Dermis blood vessel endothelial cell (primary cell): ENCODE measurements around the gene ING4. TPM values are rescaled to one million over a fixed set of nuclear protein-coding genes. Genes with fewer than 3 reads are reported as not detected.

ENCODE experiments used
- DNase-seq: peaks from one replicate; pipeline ENCODE4 v3.0.0; 2010
- total RNA-seq: library from RNA; depleted of rRNA; stranded (reverse); fragments of >200 nt; gene quantifications from 2 replicates; pipeline ENCODE4 v1.2.3, GENCODE V29; 2014

The ING4 gene
- total RNA-seq, 1 donor from 2014 or later: 61.1 TPM

- no peak for DNase-seq
Observed at GRCh38 chr12:6685814-6686213, 22.9 kb upstream of the ING4 start.

- peak; percentile 60 for DNase-seq
Observed at GRCh38 chr12:6684609-6685008, 21.7 kb upstream of the ING4 start.

- no peak for DNase-seq
Observed at GRCh38 chr12:6676962-6677361, 14.0 kb upstream of the ING4 start.

- no peak for DNase-seq
Observed at GRCh38 chr12:6672143-6672542, 9.2 kb upstream of the ING4 start.

GRCh38 chr12:6667559-6668210, 4.8 kb upstream of the ING4 start:
- DNase-seq: no peak

GRCh38 chr12:6666211-6666610, 3.3 kb upstream of the ING4 start:
- no peak for DNase-seq

- DNase-seq: no peak
Observed at GRCh38 chr12:6664902-6665301, 2.0 kb upstream of the ING4 start.

GRCh38 chr12:6662602-6662905, 365 bp downstream of the ING4 start:
- DNase-seq: no peak

GRCh38 chr12:6653987-6654386, 8.9 kb downstream of the ING4 start:
- DNase-seq: no peak

GRCh38 chr12:6653342-6653741, 9.6 kb downstream of the ING4 start:
- no peak for DNase-seq

- no peak for DNase-seq
Observed at GRCh38 chr12:6652391-6652790, 10.5 kb downstream of the ING4 start.

- DNase-seq: no peak
Observed at GRCh38 chr12:6650832-6651231, 12.1 kb downstream of the ING4 start.

- peak; percentile 70 for DNase-seq
Observed at GRCh38 chr12:6647083-6647604, 15.8 kb downstream of the ING4 start, which contains the start of gene ACRBP. ACRBP (minus strand) TSS chr12:6647432; CDS start chr12:6647366, 66 bp downstream.

- no peak for DNase-seq
Observed at GRCh38 chr12:6646276-6647082, 16.4 kb downstream of the ING4 start.

GRCh38 chr12:6644903-6645302, 18.0 kb downstream of the ING4 start:
- no peak for DNase-seq

GRCh38 chr12:6644257-6644596, 18.7 kb downstream of the ING4 start:
- no peak for DNase-seq

GRCh38 chr12:6643569-6644256, 19.2 kb downstream of the ING4 start:
- no peak for DNase-seq

- DNase-seq: no peak
Observed at GRCh38 chr12:6641131-6641530, 21.8 kb downstream of the ING4 start.

GRCh38 chr12:6640497-6640896, 22.4 kb downstream of the ING4 start:
- DNase-seq: no peak

- DNase-seq: peak; percentile 66
Observed at GRCh38 chr12:6639151-6639801, 23.6 kb downstream of the ING4 start.

- no peak for DNase-seq
Observed at GRCh38 chr12:6638305-6638704, 24.6 kb downstream of the ING4 start.

GRCh38 chr12:6635856-6636531, 26.9 kb downstream of the ING4 start, which contains the start of gene LPAR5:
LPAR5 (minus strand) TSS chr12:6635959; CDS start chr12:6621248, 14,711 bp downstream.
- no peak for DNase-seq
